Neural cell (in vitro differentiated cells): Measurements from ENCODE around the gene SMIM11. TPM values are rescaled to one million over a fixed set of nuclear protein-coding genes. Genes with fewer than 3 reads are reported as not detected.
"Not testable (repeated sequence)": the region's sequence is repeated elsewhere in the genome, so short reads cannot be mapped to it uniquely, and the experiment has no call there.

Experiments used
- H2AFZ ChIP-seq: fragments of 200-600, 300-800 bp; sonication (generic), shearing (Covaris generic); 2 replicates; pipeline ENCODE4 v1.6.0; 2014; ENCODE audit warnings: low read depth, mild to moderate bottlenecking, antibody characterized with exemption, low read length, moderate library complexity
- H3F3A ChIP-seq: fragments of 200-600 bp; shearing (Covaris generic); 2 replicates; pipeline ENCODE4 v1.6.1; 2016; ENCODE audit warnings: mild to moderate bottlenecking, moderate library complexity, mixed read lengths, antibody characterized with exemption, low read length; ENCODE audit not compliant: insufficient read depth, poor library complexity, severe bottlenecking
- H3K27ac ChIP-seq: fragments of 200-600, 300-800 bp; sonication (generic), shearing (Covaris generic); 2 replicates; pipeline ENCODE4 v1.5.1; 2014; ENCODE audit warnings: mild to moderate bottlenecking, low read length, moderate library complexity
- H3K27me3 ChIP-seq: fragments of 300-800, 200-600 bp; sonication (generic), shearing (Covaris generic); 2 replicates; pipeline ENCODE4 v1.6.0; 2014; ENCODE audit warnings: mild to moderate bottlenecking, low read depth, low read length, moderate library complexity; ENCODE audit not compliant: insufficient read depth
- H3K36me3 ChIP-seq: fragments of 300-800, 200-600 bp; sonication (generic), shearing (Covaris generic); 2 replicates; pipeline ENCODE4 v1.5.1; 2014; ENCODE audit warnings: mild to moderate bottlenecking, antibody characterized with exemption, low read length, moderate library complexity; ENCODE audit not compliant: insufficient read depth
- H3K4me2 ChIP-seq: fragments of 300-800, 200-600 bp; sonication (generic), shearing (Covaris generic); 2 replicates; pipeline ENCODE4 v1.6.0; 2014; ENCODE audit warnings: mild to moderate bottlenecking, low read length
- H3K4me3 ChIP-seq: fragments of 300-800, 200-600 bp; sonication (generic), shearing (Covaris generic); 2 replicates; pipeline ENCODE4 v1.5.1; 2014; ENCODE audit warnings: mild to moderate bottlenecking, low read length, moderate library complexity
- H3K79me2 ChIP-seq: fragments of 200-600 bp; shearing (Covaris generic); replicated peaks from 2 replicates; pipeline ENCODE4 v1.6.0; 2014; ENCODE audit warnings: mild to moderate bottlenecking, low read length, moderate library complexity; ENCODE audit not compliant: insufficient read depth
- H3K9ac ChIP-seq: fragments of 300-800, 200-600 bp; sonication (generic), shearing (Covaris generic); 2 replicates; pipeline ENCODE4 v1.6.1; 2016; ENCODE audit warnings: mild to moderate bottlenecking, low read length, mixed read lengths
- H3K9me2 ChIP-seq: fragments of 200-600 bp; shearing (Covaris generic); 2 replicates; pipeline ENCODE4 v1.6.1; 2016; ENCODE audit warnings: mild to moderate bottlenecking, low read length, mixed read lengths; ENCODE audit not compliant: insufficient read depth
- H3K9me3 ChIP-seq: fragments of 200-600, 300-800 bp; sonication (generic), shearing (Covaris generic); 2 replicates; pipeline ENCODE4 v1.6.1; 2016; ENCODE audit warnings: mild to moderate bottlenecking, mixed run types, low read length, moderate library complexity, mixed read lengths
- H4K20me1 ChIP-seq: fragments of 200-600 bp; shearing (Covaris generic); 2 replicates; pipeline ENCODE4 v1.6.1; 2016; ENCODE audit warnings: mild to moderate bottlenecking, mixed run types; ENCODE audit not compliant: insufficient read depth
- polyA plus RNA-seq: library from polyadenylated mRNA; depleted of rRNA; stranded (reverse); fragments of >200 nt; gene quantifications from 2 replicates; pipeline ENCODE4 v1.2.3, GENCODE V29; 2014

SMIM11 gene
- polyA plus RNA-seq, 1 donor from 2014 or later: 100 TPM

DNA sequence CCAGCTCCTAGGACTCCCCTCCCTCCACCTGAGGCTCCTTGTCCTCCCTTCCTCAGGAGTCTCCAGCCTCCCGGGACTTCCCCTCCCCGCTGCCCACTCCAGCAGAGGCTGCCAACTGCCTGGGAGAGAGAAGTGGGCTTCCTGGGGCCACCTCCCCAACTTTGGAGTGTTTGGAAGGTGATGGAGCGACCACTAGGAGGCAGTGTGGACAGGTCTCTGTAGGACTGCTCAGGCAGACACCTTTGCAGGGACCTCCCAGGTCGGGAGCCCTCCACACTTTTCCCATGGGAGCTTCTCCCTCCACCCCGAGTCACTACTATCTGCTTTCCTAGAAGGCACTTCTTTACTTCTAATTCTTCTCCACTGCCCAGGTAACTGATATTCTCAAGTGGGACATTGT lies 29.4 kb downstream of the SMIM11 start:
- not testable (repeated sequence) for H3K36me3 ChIP-seq

GRCh38 chr21:34405686-34406085 lies 30.4 kb downstream of the SMIM11 start:
- not testable (repeated sequence) for H4K20me1 ChIP-seq, H2AFZ ChIP-seq, H3F3A ChIP-seq, H3K4me3 ChIP-seq, H3K27me3 ChIP-seq, H3K9me3 ChIP-seq, H3K27ac ChIP-seq, H3K9ac ChIP-seq, H3K9me2 ChIP-seq, H3K79me2 ChIP-seq, H3K4me2 ChIP-seq, H3K36me3 ChIP-seq

More for the DNA sequence above, 29.4 kb downstream of the SMIM11 start:
- not testable (repeated sequence) for H3K27me3 ChIP-seq, H3K9me3 ChIP-seq, H3K9ac ChIP-seq, H3F3A ChIP-seq, H3K4me3 ChIP-seq, H3K4me2 ChIP-seq, H4K20me1 ChIP-seq, H2AFZ ChIP-seq, H3K9me2 ChIP-seq, H3K79me2 ChIP-seq, H3K27ac ChIP-seq

- not testable (repeated sequence) for H3K4me3 ChIP-seq, H2AFZ ChIP-seq, H3K27me3 ChIP-seq, H4K20me1 ChIP-seq, H3K4me2 ChIP-seq, H3F3A ChIP-seq, H3K27ac ChIP-seq, H3K9me2 ChIP-seq, H3K9me3 ChIP-seq, H3K36me3 ChIP-seq, H3K9ac ChIP-seq, H3K79me2 ChIP-seq
Observed at GRCh38 chr21:34406102-34406501, 30.8 kb downstream of the SMIM11 start.

DNA sequence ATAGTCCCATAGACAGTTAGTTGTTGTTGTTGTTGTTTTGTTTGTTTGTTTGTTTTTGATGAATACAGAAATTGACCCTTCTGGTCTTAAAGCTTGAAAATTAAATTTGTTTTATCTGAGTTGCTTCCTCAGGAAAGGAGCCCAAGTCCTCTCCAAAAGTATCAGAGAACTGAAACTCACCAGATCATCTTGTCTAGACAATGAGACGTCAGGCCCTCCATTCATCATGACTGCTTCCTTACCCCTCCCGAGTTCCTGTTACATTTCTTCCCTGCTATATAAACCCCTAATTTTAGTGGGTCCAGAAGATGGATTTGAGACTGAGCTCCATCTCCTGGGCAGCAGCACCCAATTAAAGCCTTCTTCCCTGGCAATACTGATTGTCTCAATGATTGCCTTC lies 31.4 kb downstream of the SMIM11 start:
- H3K4me3 ChIP-seq, H3K9ac ChIP-seq, H3K9me3 ChIP-seq, H3F3A ChIP-seq, H3K27me3 ChIP-seq, H3K79me2 ChIP-seq, H4K20me1 ChIP-seq, H3K9me2 ChIP-seq, H3K4me2 ChIP-seq, H3K27ac ChIP-seq, H2AFZ ChIP-seq, H3K36me3 ChIP-seq: not testable (repeated sequence)

DNA sequence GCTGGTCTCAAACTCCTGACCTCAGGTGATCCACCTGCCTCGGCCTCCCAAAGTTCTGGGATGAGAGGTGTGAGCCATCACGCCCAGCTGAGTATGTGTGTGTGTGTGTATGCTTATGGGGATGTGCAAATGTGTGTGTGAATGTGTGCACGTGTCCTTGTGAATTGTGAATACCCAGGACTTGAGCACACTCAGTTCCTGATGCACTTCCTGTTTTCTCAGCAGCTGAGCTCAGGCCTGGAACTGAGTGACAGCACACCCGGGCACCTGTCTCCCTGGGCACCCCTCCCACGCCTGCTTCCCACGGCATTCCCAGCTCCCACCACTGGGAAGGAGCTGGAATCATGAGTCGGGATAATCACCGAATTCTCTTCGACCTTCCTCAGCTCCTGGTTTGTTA lies 32.0 kb downstream of the SMIM11 start:
- H3K9ac ChIP-seq, H3K36me3 ChIP-seq, H3K27me3 ChIP-seq, H3F3A ChIP-seq, H3K79me2 ChIP-seq, H3K9me3 ChIP-seq, H3K4me2 ChIP-seq, H2AFZ ChIP-seq, H4K20me1 ChIP-seq, H3K4me3 ChIP-seq, H3K27ac ChIP-seq, H3K9me2 ChIP-seq: not testable (repeated sequence)

DNA sequence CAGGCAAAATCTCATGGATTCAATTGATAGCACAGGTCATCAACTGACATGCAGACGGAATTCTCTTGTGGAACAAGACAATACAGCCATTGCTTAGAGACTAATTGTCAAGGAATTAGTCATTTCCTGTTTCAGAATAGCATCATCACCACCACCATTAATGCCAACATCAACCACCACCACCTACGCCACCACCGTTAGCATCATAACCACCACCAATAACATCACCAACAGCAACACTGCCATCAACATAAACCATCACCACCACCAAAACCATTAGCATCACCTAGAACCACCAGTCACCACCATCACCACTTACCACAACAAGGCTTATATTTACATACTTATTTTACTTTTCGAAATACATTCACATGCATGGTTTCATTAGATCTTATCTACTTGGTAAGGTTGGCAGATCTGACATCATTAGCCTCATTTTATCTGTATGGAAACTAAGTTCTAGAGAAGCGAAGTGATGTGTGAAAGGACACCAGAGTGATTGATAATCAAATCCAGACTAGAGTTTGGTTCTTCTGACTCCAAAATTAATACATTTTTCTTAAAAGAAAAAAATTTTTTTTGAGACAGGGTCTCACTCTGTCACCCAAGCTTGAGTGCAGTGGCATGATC lies 42.3 kb downstream of the SMIM11 start:
- not testable (repeated sequence) for H3K27ac ChIP-seq, H3F3A ChIP-seq, H3K27me3 ChIP-seq, H3K4me2 ChIP-seq, H3K9me2 ChIP-seq, H3K79me2 ChIP-seq, H3K4me3 ChIP-seq, H3K9ac ChIP-seq, H3K36me3 ChIP-seq, H3K9me3 ChIP-seq, H2AFZ ChIP-seq, H4K20me1 ChIP-seq

DNA sequence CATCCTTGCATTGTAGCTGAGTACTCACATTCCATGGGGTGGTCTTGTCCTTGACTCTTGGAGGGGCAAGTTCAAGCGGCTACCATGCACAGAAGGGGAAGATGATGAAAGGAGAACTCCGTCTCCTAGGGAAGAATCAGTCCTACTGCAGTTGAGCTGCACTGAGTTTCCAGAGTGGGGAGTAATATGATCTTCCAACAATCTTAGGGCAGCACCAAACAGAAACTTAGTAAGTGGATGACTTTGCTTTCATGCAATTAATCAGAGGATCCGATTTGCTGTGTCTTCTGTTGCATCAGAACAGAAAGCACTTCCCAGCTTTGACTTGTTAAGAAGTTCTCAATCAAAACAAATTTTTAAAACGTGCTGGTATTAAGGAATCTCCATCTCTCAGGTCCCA lies 48.5 kb downstream of the SMIM11 start, which contains the start of gene SMIM34:
SMIM34 (minus strand) TSS at position 147 of the 400 bp plus-strand sequence; CDS start at position 35, 112 bp downstream.
- H3K9me3 ChIP-seq, H4K20me1 ChIP-seq, H3F3A ChIP-seq, H3K4me3 ChIP-seq, H2AFZ ChIP-seq, H3K27me3 ChIP-seq, H3K9me2 ChIP-seq, H3K9ac ChIP-seq, H3K27ac ChIP-seq, H3K36me3 ChIP-seq, H3K4me2 ChIP-seq, H3K79me2 ChIP-seq: not testable (repeated sequence)

GRCh38 chr21:34427339-34427738 lies 52.0 kb downstream of the SMIM11 start:
- H3K4me3 ChIP-seq, H3K9me3 ChIP-seq, H3K9me2 ChIP-seq, H3K79me2 ChIP-seq, H3K27me3 ChIP-seq, H3K36me3 ChIP-seq, H3F3A ChIP-seq, H3K4me2 ChIP-seq, H2AFZ ChIP-seq, H3K9ac ChIP-seq, H3K27ac ChIP-seq, H4K20me1 ChIP-seq: not testable (repeated sequence)
